Right ventricle myocardium superior (tissue), 1 donor: ENCODE data around the gene C3orf52. TPM values are rescaled to one million over a fixed set of nuclear protein-coding genes. Genes with fewer than 3 reads are reported as not detected.

ENCODE experiments used
- microRNA-seq: library from miRNA; unstranded; fragments of <30 nt; microRNA quantifications from one replicate; pipeline ENCODE4 v1.2.0, GENCODE V29; 2020
- total RNA-seq: library from RNA; stranded (reverse); fragmentation: NEBNext Ultra II Directional; extraction: Animal tissue kit (Norgen Biotek cat#: 25700); gene quantifications from one replicate; pipeline ENCODE4 v1.2.1, GENCODE V29; 2021
- donor health status: DM: no; HTN: yes; CAD: no; lungs with severe emphysema.

C3orf52 gene
- total RNA-seq, 1 donor from 2014 or later, result 2.5 TPM

Small RNAs within 50 kb of the gene (microRNA-seq; reads per million reads assigned to microRNA genes)
- not detected for gene MIR567

Other genes starting within 250 kb of the C3orf52 start
- 122 TPM for gene PHLDB2, start 227.1 kb upstream of the C3orf52 start, total RNA-seq
- 59.0 TPM for gene ABHD10, start 107.4 kb upstream of the C3orf52 start, total RNA-seq
- not detected for gene TAGLN3, start 87.5 kb upstream of the C3orf52 start, total RNA-seq
- not detected for gene TMPRSS7, start 51.7 kb upstream of the C3orf52 start, total RNA-seq
- gene GCSAM, start 46.9 kb downstream of the C3orf52 start, total RNA-seq, result not detected
- 1.7 TPM for gene SLC9C1, start 207.8 kb downstream of the C3orf52 start, total RNA-seq
- 0.91 TPM for gene CD200, start 246.8 kb downstream of the C3orf52 start, total RNA-seq